HepG2 (cell line): ENCODE measurements around the gene DPAGT1. TPM values are rescaled to one million over a fixed set of nuclear protein-coding genes. Genes with fewer than 3 reads are reported as not detected.

Experiments used
- CEBPB ChIP-seq: IDR thresholded peaks from 2 replicates; pipeline ENCODE4 v1.6.1; 2011; ENCODE audit warnings: low read depth, low read length, improper control_type of control experiment, borderline replicate concordance
- CHCHD3 ChIP-seq: sonication (generic); formaldehyde crosslinking; IDR thresholded peaks from 2 replicates; pipeline ENCODE4 v1.8.0; 2022; ENCODE audit warnings: mild to moderate bottlenecking, missing genetic modification reagents, moderate library complexity
- CREM ChIP-seq, 2 experiments: sonication (generic) in 1 of 2; formaldehyde crosslinking in 1 of 2; IDR thresholded peaks; 2 replicates each; pipeline versions ENCODE4 v1.4.0 to v1.6.1; 2016 to 2020; ENCODE audit warnings: antibody characterized with exemption in 1 of 2, mild to moderate bottlenecking in 1 of 2, missing genetic modification reagents in 1 of 2
- FOXC1 ChIP-seq: sonication (generic); formaldehyde crosslinking; IDR thresholded peaks from 2 replicates; pipeline ENCODE4 v1.8.0; 2022; ENCODE audit warnings: mild to moderate bottlenecking, missing genetic modification reagents, borderline replicate concordance
- FOXP4 ChIP-seq: sonication (generic); formaldehyde crosslinking; IDR thresholded peaks from 2 replicates; pipeline ENCODE4 v1.4.0; 2020; ENCODE audit warnings: missing genetic modification reagents
- HOXA9 ChIP-seq: sonication (generic); formaldehyde crosslinking; IDR thresholded peaks from 2 replicates; pipeline ENCODE4 v1.8.1; 2022; ENCODE audit warnings: missing genetic modification reagents, mild to moderate bottlenecking, moderate library complexity, borderline replicate concordance
- IRF9 ChIP-seq: sonication (generic); formaldehyde crosslinking; IDR thresholded peaks from 2 replicates; pipeline ENCODE4 v1.8.0; 2022; ENCODE audit warnings: missing genetic modification reagents, mild to moderate bottlenecking, borderline replicate concordance
- PPARG ChIP-seq: conservative IDR thresholded peaks from 2 replicates; pipeline ENCODE4 v1.6.1; 2016; ENCODE audit warnings: missing biosample characterization, missing genetic modification reagents
- TEAD2 ChIP-seq: sonication (generic); formaldehyde crosslinking; IDR thresholded peaks from 2 replicates; pipeline ENCODE4 v1.9.0; 2021; ENCODE audit warnings: missing genetic modification reagents
- ZNF335 ChIP-seq: sonication (generic); formaldehyde crosslinking; IDR thresholded peaks from 2 replicates; pipeline ENCODE4 v1.4.0; 2020; ENCODE audit warnings: missing genetic modification reagents
- ZNF407 ChIP-seq: sonication (generic); formaldehyde crosslinking; IDR thresholded peaks from one replicate; pipeline ENCODE4 v1.5.1; 2020; ENCODE audit warnings: mild to moderate bottlenecking, missing genetic modification reagents; ENCODE audit errors: not compliant biosample characterization
- ZNF563 ChIP-seq: sonication (generic); formaldehyde crosslinking; IDR thresholded peaks from 2 replicates; pipeline ENCODE4 v1.8.0; 2022; ENCODE audit warnings: mild to moderate bottlenecking, moderate library complexity, missing genetic modification reagents
- polyA plus RNA-seq, 8 experiments: library from polyadenylated mRNA; depleted of rRNA in 3 of 8; stranded (reverse) in 7 of 8; unstranded in 1 of 8; fragments of >200 nt; fragmentation: Illumina TruSeq in 4 of 8; extraction: Trizol in 4 of 8; gene quantifications; 2 replicates each; pipeline versions ENCODE4 v1.2.1 to v1.2.3, GENCODE V29; 2011 to 2016; ENCODE audit warnings: low read depth in 4 of 8, missing spikeins in 1 of 8, mixed read lengths in 1 of 8; ENCODE audit not compliant: insufficient read depth in 1 of 8
- total RNA-seq, 5 experiments: library from RNA; depleted of rRNA; stranded (reverse); fragments of >200 nt; fragmentation: Illumina TruSeq; extraction: Trizol; gene quantifications; 2 replicates each; pipeline ENCODE4 v1.2.3, GENCODE V29; 2016; ENCODE audit warnings: low read depth in 1 of 5

DPAGT1 gene
- total and polyA plus RNA-seq, 2 of the 13 experiments (the other 11 are each of a cell fraction or from before 2014, with no cell fraction given) = 37.6 to 70.7 TPM

GRCh38 chr11:119100994-119101758 lies 477 bp downstream of the DPAGT1 start (continued):
- TF ChIP-seq FOXP4 (CRISPR knock-in tag) (no peak), CEBPB (no peak), PPARG (CRISPR knock-in tag) (no peak), FOXC1 (CRISPR knock-in tag) (no peak), CHCHD3 (CRISPR knock-in tag) (no peak), CREM (IDR thresholded peaks at IDR 0.05) (no peak), CREM (CRISPR knock-in tag; IDR thresholded peaks at IDR 0.05) (no peak), ZNF407 (CRISPR knock-in tag) (peak; percentile 48), TEAD2 (CRISPR knock-in tag) (no peak), IRF9 (CRISPR knock-in tag) (no peak; the same call in 1 of the 2 replicates), ZNF335 (no peak; the same call in 1 of the 2 replicates), ZNF563 (CRISPR knock-in tag) (no peak), HOXA9 (CRISPR knock-in tag) (no peak)
